Measurements from ENCODE around the gene CPEB4. TPM values are rescaled to one million over a fixed set of nuclear protein-coding genes. Genes with fewer than 3 reads are reported as not detected.

Gene CPEB4
- total RNA-seq, 2 donors from 2014 or later = 54.7 to 65.6 TPM

DNA sequence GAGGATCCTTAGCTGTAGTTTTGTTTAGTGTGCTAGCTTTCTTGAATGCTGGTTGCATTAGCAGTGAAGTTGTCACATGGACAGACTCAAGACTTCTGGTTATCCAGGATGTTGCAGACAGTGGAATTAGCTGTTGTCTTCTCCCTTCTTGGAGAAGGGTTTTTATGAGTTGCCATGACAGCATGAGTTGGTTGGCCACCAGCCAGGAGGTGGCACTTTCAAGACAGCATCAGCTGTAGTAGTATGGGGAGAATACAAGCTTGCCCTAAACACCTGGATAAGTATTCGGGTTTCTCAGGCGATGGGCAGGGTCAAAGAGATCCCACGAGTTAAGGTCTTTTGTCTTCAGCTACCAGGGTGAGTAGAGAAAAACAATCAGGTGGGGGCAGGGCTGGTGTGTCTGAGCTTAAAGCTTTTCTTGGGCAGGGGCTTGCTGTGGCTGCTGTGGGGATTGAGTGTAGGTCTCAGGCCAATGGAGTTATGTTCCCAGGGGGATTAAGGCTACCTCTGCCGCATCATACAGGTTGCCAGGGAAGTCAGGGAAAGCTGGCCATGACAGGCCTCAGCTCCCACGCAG, 93.1 kb downstream of the CPEB4 start:
- DNase-seq (ENCODE audit: low spot score) (no peak), ATAC-seq (ENCODE audit: insufficient number of reproducible peaks, low FRiP score, low read depth) (no peak)
- TF ChIP-seq, protein P1, sequence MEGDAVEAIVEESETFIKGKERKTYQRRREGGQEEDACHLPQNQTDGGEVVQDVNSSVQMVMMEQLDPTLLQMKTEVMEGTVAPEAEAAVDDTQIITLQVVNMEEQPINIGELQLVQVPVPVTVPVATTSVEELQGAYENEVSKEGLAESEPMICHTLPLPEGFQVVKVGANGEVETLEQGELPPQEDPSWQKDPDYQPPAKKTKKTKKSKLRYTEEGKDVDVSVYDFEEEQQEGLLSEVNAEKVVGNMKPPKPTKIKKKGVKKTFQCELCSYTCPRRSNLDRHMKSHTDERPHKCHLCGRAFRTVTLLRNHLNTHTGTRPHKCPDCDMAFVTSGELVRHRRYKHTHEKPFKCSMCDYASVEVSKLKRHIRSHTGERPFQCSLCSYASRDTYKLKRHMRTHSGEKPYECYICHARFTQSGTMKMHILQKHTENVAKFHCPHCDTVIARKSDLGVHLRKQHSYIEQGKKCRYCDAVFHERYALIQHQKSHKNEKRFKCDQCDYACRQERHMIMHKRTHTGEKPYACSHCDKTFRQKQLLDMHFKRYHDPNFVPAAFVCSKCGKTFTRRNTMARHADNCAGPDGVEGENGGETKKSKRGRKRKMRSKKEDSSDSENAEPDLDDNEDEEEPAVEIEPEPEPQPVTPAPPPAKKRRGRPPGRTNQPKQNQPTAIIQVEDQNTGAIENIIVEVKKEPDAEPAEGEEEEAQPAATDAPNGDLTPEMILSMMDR (IDR thresholded peaks at IDR 0.05) = no peak
- Histone ChIP-seq H3K4me3 (no peak overlapping the region), H3K27me3 (replicated peaks; ENCODE audit: insufficient read depth) (no peaks in the 10 kb centered on the region), H3K4me1 (ENCODE audit: control insufficient read depth in 1 of 2, low read depth in 2 of 2) (no peaks in the 10 kb centered on the region), H3K9me3 (no peaks in the 10 kb centered on the region), H3K27ac (no peak overlapping the region), H3K36me3 (no peaks in the 10 kb centered on the region)

DNA sequence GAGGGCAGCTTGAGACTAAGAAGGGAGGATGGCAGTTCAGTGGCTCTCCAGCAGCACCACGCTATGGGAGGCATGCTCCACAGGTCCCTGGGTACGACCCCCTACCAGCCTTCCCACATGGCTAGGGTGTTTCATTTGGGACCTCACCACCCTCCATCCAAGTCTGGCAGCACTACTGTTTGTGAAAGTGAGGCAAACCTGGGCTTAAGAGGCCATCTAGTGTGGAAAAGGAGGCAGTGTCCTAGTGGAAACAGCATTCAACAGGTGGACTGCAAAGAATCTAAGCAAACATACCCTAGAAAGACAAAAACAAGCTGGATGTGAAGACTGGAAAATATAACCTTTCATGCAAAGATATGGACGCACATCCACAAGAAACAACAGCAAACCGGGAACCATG, 96.1 kb downstream of the CPEB4 start:
- Histone ChIP-seq H3K36me3 (no peaks in the 10 kb centered on the region), H3K4me3 (no peak overlapping the region), H3K9me3 (no peaks in the 10 kb centered on the region), H3K27me3 (replicated peaks; ENCODE audit: insufficient read depth) (no peaks in the 10 kb centered on the region), H3K4me1 (ENCODE audit: control insufficient read depth in 1 of 2, low read depth in 2 of 2) (no peaks in the 10 kb centered on the region), H3K27ac (no peak overlapping the region)
- TF ChIP-seq, protein P1 (IDR thresholded peaks at IDR 0.05) = no peak
- ATAC-seq (ENCODE audit: insufficient number of reproducible peaks, low FRiP score, low read depth) (no peak), DNase-seq (ENCODE audit: low spot score) (no peak)

DNA sequence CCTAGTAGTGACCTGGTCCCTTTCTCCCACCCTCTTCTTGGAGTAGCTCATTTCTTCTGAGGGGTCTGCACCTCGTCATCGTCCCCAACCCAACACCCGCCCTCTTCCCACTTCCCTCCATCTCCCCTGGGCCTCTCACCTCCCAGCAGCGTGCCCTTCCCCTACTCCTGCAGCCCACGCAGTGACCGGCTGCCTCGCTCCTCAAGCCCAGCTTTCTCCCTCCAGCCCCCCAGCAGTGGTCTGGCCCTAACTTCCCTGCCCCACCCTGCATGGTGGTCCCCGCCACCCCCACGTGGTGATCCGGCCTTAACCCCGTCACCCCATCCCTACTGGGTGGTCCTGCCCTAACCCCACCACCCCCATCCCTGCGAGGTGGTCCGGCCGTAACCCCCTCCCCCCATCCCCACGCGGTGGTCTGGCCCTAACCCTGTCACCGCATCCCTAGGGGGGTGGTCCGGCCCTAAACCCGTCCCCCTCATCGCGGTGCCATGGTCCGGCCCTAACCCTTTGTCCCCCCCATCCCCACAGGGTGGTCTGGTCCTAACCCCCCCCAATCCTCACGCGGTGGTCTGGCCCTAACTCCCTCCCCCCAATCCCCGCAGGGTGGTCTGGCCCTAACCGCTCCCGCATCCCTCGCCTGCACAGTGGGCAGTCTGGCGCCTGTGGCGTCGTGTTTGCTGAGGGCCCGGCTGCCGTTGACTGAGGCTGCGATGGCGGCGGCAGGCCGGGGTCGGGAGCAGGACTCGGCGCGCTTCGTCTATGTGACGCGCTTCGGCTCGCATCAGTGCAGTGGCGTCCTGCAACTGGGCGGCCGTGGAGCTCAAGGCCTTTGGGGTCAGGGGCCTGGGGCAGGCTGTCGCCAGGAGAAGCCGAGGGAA, 100.6 kb downstream of the CPEB4 start, which contains the start of gene C5orf47:
Gene C5orf47, plus strand, starts transcription at position 617 of the 878 bp plus-strand sequence. Its CDS starts 94 bp downstream, at position 711.
- no peaks in the 10 kb centered on the region for H3K9me3 ChIP-seq
- H3K4me3 ChIP-seq = no peak within 1 kb of the TSS
- H3K27ac ChIP-seq = no peak within 1 kb of the TSS
- no peaks in the 10 kb centered on the region for H3K27me3 ChIP-seq (replicated peaks; ENCODE audit: insufficient read depth)
- TF ChIP-seq, protein P1 (IDR thresholded peaks at IDR 0.05) = no peak
- H3K36me3 ChIP-seq = no peaks in the 10 kb centered on the region
- H3K4me1 ChIP-seq (ENCODE audit: control insufficient read depth in 1 of 2, low read depth in 2 of 2) = no peaks in the 10 kb centered on the region
- no peak for ATAC-seq (ENCODE audit: insufficient number of reproducible peaks, low FRiP score, low read depth)
- DNase-seq (ENCODE audit: low spot score) = no peak

DNA sequence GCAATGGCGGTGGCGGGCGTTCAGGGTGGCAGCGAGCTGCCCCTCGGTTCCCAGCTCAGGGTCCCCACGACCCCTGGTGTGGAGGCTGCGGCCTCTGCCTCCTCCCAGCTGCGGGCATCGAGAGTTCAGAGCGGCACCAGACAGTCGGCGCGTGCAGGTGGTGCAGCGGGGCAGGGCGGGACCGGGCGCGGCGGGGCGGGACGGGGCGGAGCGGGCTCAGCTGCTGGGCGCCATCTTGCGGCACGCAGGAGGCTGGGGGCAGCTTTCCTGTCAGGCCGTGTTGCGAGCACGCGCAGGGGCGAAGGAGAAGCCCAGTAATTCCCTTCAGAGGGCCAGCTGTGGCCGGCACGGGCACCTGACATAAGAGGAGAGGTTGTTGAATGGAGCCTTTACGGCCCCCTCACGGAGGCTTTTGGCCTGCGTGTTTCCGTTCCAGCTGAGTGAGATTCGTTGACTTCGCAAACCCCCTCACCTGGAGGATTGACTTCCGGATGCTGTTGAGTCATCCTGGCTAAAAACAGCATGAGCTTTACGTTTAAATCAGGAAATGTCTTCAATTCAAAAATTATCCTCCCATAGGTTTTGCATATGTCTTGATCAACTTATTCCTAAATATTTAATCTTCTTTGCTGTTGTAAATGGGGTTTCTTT, 101.4 kb downstream of the CPEB4 start:
- Histone ChIP-seq H3K4me1 (ENCODE audit: control insufficient read depth in 1 of 2, low read depth in 2 of 2) (no peaks in the 10 kb centered on the region), H3K36me3 (no peaks in the 10 kb centered on the region), H3K4me3 (no peak overlapping the region), H3K27me3 (replicated peaks; ENCODE audit: insufficient read depth) (no peaks in the 10 kb centered on the region), H3K9me3 (no peaks in the 10 kb centered on the region), H3K27ac (no peak overlapping the region)
- DNase-seq (ENCODE audit: low spot score) (no peak), ATAC-seq (ENCODE audit: insufficient number of reproducible peaks, low FRiP score, low read depth) (no peak)
- TF ChIP-seq, protein P1 (IDR thresholded peaks at IDR 0.05) = no peak

DNA sequence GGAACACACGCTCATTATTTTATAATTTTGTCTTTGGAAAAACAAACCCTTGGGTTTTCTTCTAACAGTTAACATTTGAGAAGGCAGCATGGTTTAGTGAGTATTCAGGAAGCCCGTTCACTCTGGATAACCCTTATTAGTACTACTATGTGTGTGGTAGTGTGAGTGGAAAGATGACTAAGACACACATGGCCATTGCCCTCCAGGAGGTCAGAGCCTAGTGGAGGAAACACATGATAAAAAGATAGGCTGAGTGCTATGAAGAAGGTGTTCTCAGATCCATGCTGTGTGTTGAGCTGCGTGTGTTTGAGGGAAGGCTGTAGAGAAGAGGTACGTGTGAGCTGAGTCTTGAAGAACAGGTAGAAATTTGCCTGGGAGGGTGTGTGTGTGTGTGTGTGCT, 109.2 kb downstream of the CPEB4 start:
- Histone ChIP-seq H3K27me3 (replicated peaks; ENCODE audit: insufficient read depth) (no peaks in the 10 kb centered on the region), H3K36me3 (no peaks in the 10 kb centered on the region), H3K4me1 (ENCODE audit: control insufficient read depth in 1 of 2, low read depth in 2 of 2) (no peaks in the 10 kb centered on the region), H3K27ac (no peak overlapping the region), H3K9me3 (no peaks in the 10 kb centered on the region), H3K4me3 (no peak overlapping the region)
- ATAC-seq (ENCODE audit: insufficient number of reproducible peaks, low FRiP score, low read depth) (no peak), DNase-seq (ENCODE audit: low spot score) (no peak)
- TF ChIP-seq, protein P1 (IDR thresholded peaks at IDR 0.05) = no peak
